GM04503 (cell line): ENCODE results near the gene PCAT6.

Experiments used
- DNase-seq: peaks from one replicate; pipeline ENCODE4 v3.0.0-alpha.2; 2012; ENCODE audit warnings: low read depth

The PCAT6 gene

DNA sequence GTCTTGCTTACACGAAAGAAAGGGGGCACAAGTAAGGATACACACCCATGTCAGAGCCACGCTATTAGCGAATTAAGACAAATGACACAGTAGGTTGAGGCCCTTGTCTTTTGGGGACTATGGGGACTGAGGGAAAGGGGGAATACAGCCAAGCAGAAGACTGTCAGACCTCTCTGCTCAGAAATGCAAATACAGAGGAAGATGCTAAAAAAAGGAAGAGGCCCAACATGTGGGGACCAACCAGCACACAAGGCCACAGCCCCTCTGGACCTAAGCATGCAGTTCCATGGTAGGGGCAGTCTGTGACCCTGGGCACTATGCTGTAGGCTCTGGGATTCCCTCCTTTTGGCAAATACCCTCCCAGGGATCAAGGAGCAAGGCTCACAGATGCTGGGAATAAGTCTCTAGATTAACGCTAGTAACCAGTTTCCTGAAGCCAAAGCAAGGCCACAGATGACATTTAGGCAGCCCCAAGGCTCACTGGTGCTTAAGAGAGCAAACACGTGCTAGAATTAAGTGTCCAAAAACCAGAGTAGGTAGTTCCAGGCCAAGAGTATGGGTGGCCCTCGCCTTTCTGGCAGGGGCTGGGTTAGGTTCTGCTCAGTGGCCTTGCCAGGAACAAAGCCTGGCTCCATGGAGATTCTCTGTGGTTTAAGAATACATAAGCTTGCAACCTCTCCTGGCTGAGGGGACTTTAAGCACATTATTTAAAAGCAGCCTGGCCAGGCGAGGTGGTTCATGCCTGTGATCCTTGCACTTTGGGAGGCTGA lies 40.0 kb downstream of the PCAT6 start:
- no peak for DNase-seq

DNA sequence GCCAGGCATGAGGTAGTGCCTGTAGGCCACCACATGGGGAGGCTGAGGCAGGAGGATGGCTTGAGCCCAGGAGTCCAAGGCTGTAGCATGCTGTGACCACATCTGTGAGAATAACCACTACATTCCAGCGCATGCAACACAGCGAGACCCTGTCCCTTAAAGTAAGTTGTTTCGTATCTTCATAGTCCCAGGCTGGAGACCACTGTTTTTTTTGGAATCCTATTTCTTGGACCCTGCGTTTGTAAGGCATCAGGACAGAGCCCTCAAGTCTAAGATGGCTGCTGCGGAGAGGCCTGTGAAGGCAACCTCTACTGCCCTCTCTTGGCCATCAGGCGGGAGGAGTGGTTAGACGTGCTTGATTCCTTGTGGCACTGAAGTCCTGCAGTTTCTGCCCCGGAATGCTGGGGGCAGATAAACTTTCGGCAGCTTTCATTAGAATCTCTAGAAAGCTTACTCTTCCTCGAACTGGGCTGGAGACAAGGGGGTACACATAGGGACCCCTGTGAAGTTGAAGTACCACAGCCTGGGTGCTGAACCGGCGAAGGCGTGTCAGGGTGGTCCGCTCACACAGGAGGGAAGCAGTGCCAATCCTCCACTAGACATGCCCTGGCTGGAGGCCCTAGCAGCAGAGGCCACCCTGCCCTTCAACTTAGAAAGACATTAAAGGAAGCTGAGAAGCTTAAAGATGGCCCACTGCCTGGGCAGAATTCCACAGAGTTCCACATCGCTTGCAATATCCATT lies 41.6 kb downstream of the PCAT6 start:
- no peak for DNase-seq

DNA sequence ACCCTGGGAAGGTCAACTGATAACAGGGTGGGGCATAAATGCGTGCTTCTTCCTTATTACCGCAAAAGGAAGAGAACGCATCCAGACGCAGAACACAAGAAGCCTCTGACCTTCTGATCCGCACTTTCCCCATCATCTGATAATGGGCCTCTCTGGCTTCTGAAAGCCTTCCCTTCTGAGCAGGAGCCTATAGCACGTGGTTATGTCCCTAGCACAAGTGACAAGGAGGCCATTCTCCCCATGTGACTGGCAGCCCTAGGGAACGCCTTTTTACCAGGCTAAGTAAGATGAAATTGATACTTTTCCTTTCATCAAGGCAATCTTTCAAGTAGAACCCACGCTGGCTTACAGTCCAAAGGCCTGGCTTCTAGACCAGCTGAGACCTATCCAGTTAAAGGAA lies 44.0 kb downstream of the PCAT6 start:
- no peak for DNase-seq

DNA sequence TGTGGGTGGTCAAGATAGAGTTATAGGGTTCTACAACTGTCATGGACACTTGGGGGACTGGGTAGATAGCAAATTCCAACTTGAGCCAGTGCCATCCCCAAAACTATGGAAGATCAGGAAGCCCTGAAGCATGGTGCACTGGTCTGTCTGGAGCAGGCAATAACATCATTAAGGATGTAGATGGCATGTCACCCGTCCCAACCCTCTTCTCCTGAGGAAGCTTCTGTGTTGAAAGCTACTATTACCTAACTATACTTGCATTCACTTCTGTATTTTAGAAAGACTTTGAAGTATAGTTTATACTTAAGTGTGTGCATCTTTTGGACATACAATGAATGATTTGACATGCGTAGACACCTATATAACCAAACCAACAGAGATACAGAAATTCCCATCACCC lies 45.3 kb downstream of the PCAT6 start:
- DNase-seq, result no peak

DNA sequence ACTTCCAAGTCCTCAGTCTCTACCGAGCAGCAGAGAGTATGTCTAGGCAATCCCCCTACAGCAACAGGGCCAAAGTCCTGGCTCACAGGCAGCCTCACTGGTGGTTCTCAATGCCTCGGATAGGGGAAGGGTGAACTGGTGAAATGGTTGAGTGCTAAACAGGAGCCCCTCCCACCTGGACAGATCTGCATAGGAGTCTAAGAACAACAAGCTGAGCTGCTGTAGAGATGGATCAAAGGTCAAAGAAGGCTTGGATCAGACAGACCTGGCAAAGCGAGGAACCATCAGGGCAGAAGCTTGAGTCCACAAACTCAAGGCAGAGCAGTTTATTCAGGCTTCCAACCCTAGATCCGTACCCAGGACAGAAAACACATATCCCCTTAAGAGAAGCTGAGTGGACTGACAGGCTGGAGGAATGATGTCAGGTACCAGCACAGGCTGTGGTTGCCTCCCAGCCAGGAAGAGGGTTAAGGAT lies 46.4 kb downstream of the PCAT6 start:
- DNase-seq, result no peak

DNA sequence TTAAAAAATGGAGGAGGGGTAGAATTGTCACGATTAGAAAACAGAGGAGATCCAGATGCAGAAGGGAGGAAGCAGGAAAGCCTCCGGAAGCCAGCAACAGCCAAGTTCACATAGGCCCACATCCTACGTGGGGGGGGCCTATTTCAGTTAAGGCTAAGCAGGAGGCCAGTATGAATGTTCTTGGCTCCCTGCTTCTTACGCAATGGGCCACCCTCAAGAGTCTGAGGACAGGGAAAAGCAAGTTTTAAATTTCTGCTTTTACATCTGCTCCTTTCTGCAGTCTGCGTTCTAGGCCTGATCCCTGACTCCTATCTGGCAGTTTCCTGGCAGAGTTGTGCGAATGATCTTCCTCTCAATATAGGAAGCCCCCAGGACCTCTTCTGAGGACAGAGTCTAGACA lies 47.6 kb downstream of the PCAT6 start:
- no peak for DNase-seq

DNA sequence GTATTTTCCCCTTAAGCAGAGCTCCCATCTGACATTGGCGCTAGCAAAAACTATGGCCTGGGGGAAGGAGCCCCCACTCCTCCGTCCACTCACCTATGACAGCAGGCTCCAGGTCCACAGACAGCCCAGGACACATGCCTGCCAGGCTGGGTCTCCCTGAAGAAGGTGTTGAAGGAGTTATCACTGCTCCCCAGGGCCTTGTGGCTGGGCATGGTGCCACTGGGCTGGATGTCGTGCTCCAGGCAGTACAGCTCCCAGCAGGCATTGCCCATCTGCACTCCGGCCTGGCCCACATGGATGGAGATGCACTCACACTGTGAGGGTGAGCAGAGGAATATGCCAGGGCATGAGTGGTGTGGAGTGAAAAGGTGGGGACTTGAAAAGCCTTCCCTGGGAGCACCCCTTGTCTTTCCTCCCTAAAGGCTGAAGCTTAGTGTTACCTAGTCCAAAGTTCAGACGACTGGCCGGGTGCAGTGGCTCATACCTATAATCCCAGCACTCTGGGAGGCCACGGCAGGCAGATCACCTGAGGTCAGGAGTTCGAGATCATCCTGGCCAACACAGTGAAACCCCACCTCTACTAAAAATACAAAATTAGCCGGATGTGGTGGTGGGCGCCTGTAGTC lies 48.1 kb downstream of the PCAT6 start:
- DNase-seq, result no peak

DNA sequence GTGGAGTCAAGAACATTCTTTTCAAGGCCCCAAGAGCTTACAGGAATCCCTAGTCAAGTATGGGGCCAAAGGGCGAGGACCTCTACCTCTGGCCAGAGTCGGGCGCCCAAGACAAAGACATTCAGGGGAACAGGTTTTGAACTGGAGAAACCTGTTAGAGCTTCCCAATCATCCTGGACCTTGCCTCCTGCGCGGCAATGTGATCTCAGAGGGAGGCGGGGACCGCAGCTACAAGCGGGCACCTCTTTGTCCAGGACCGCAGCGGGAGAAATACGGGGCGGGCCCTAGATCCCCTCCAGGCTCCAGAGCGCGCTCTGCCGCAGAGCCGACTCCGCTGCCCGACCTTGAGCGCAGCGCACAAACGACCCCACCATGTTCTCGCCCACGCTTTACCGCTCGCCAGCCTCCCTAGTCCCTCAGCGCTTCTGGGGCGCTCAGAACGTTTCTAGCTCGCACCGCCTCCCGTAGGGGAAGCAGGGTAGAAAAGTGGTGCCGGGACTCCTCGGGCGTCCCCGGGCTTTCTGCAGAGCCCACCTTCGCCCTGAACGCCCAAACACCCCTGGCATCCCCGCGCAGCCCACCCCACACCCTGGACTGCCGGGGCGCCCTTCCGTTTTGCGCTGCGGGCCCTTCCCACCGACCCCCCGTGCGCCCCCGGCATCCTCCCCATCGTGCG lies 50.1 kb downstream of the PCAT6 start:
- DNase-seq, result no peak
